ENCODE data around the gene GOLGA8K.
"Not testable (repeated sequence)": the region's sequence is repeated elsewhere in the genome, so short reads cannot be mapped to it uniquely, and the experiment has no call there.

GOLGA8K gene

GRCh38 chr15:32364944-32365343 lies 38.1 kb downstream of the GOLGA8K start:
- in situ Hi-C loops (cut with MboI; ENCODE audit: low pct_unique_long_range_greater_than_20kb, low sequenced_read_pairs, unreplicated experiment); DNase-seq (ENCODE audit: low spot score): not testable (repeated sequence)

GRCh38 chr15:32363449-32363848 lies 39.6 kb downstream of the GOLGA8K start:
- DNase-seq (ENCODE audit: low spot score); in situ Hi-C loops (cut with MboI; ENCODE audit: low pct_unique_long_range_greater_than_20kb, low sequenced_read_pairs, unreplicated experiment): not testable (repeated sequence)

GRCh38 chr15:32361662-32362061 lies 41.4 kb downstream of the GOLGA8K start:
- DNase-seq (ENCODE audit: low spot score); in situ Hi-C loops (cut with MboI; ENCODE audit: low pct_unique_long_range_greater_than_20kb, low sequenced_read_pairs, unreplicated experiment): not testable (repeated sequence)

GRCh38 chr15:32358462-32358861 lies 44.6 kb downstream of the GOLGA8K start:
- DNase-seq (ENCODE audit: low spot score); in situ Hi-C loops (cut with MboI; ENCODE audit: low pct_unique_long_range_greater_than_20kb, low sequenced_read_pairs, unreplicated experiment): not testable (repeated sequence)

DNA sequence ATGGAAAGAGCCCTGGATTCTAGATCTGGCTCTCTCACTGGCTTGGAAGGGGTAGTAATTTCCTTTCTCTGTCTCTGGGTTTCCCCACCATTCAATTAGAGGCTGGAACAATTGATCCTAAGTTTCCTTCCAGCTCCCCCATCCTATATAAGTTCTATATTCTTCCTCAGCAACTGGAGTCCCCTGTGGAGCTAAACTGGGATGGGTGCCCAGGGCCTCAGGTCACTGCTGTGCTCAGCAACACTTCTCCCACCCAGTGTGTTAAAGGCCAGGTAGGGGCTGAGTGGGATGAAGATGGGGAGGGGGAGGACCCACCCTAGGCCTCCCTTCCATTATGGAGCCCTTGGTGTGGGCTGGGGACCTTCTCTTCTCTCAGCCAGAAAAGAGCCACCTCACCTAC lies 46.2 kb downstream of the GOLGA8K start:
- DNase-seq (ENCODE audit: low spot score); in situ Hi-C loops (cut with MboI; ENCODE audit: low pct_unique_long_range_greater_than_20kb, low sequenced_read_pairs, unreplicated experiment): not testable (repeated sequence)

- DNase-seq (ENCODE audit: low spot score); in situ Hi-C loops (cut with MboI; ENCODE audit: low pct_unique_long_range_greater_than_20kb, low sequenced_read_pairs, unreplicated experiment): not testable (repeated sequence)
These were observed 50.3 kb downstream of the GOLGA8K start for GRCh38 chr15:32352748-32353147.

DNA sequence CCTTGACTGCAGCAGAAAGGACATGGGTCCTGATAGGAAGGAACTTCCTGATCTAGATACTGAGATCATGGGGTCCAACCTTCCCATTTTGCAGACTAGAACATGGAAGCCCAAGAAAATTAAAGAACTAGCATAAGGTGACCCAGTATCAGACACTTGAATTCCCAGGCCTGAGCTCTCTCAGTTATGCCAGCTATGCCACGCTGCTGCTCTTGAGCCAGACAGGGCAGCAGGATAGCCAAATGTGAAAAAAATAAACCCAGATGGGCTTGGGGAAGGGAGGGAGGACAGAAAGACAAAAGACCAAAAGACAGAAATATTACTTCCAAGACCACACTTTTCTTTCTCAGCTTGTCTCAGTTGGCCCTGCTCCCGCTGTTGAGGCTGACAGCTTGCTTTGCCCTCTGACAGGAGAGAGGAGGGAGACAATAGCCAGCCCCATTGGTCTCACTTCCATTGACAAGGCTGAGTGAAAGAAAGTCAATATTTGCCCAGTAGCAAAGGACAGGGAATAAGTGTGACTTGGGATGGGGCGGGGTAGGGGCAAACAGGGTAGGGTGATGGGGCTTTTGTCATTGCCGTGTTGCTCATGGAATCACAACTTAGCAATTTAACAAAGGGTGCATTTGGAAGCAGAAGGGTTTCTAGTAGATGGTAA lies 52.4 kb downstream of the GOLGA8K start:
- DNase-seq (ENCODE audit: low spot score); in situ Hi-C loops (cut with MboI; ENCODE audit: low pct_unique_long_range_greater_than_20kb, low sequenced_read_pairs, unreplicated experiment): not testable (repeated sequence)

DNA sequence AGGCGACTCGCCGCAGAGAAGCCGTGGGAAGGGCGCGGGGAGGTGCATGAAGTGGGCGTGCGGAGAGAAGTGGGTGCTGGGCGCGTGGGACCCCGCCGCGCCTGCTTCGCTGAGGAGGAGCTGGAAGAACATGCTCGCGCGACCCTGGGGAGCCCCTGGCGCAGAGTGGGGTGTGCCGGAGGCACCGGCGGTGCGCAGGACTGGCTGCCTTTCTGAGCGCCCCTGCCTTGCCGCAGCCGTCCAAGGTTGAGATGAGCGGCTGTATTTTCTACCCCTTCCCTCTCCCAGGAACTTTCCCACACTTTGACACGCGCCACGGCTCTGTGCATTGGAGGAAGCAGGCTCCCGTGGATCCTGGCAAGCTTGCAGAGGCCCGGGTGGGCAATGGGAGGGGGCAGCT lies 56.1 kb downstream of the GOLGA8K start:
- in situ Hi-C loops (cut with MboI; ENCODE audit: low pct_unique_long_range_greater_than_20kb, low sequenced_read_pairs, unreplicated experiment); DNase-seq (ENCODE audit: low spot score): not testable (repeated sequence)

- DNase-seq (ENCODE audit: low spot score); in situ Hi-C loops (cut with MboI; ENCODE audit: low pct_unique_long_range_greater_than_20kb, low sequenced_read_pairs, unreplicated experiment): not testable (repeated sequence)
These were observed 57.0 kb downstream of the GOLGA8K start for GRCh38 chr15:32345978-32346547.

DNA sequence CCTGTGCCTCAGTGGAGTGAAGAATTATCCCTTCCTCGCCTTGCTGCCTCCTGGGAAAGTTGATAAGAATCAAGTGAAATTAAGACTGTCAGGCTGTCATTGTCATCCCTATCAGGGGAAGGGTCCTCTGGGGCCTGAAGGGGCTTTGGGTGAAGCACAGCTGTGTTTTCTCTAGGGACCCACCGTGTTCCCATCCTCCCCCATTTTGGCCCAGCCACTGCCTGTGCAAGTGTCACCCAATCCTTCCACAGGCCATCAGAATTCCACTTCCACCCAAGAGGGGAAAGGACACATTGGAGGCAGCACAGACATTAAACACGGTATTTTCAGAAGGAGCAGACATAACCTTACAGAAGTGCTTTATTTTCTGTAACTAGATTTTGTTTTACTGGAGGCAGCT lies 59.2 kb downstream of the GOLGA8K start:
- DNase-seq (ENCODE audit: low spot score); in situ Hi-C loops (cut with MboI; ENCODE audit: low pct_unique_long_range_greater_than_20kb, low sequenced_read_pairs, unreplicated experiment): not testable (repeated sequence)
